ENCODE data around the gene XXYLT1.

DNA sequence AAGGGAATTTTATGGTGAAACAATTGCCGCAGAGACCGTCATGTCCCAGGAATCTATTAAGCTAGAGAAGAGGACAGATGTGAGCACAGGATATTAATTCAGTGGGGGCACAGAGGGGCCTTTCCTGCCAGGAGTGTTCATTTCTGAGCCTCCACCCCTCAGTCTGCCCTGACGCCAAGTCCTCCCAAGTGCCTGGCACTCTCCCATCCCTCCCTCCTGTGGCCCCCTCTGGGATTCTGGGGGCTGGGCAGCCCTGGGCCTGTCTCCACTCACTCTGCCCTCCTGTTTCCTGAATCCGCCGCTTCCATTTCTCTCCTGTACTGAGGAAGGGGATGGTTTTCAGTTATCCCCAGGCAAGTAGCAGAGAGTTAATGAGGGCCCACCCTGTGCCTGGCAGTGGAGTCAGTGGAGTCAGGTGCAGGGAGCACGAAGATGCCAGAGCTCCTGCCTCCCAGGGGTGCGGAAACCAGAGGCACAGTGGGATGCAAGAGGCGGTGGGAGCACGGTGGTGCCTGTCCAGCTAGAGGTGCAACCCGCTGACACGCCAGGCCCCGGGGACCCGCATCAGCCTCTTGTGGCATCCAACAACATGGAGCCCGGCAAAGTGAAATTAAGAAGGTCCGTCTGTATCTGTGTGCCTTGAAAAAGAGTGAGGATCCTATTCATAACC lies 212.5 kb downstream of the XXYLT1 start:
- TF ChIP-seq, protein P1, sequence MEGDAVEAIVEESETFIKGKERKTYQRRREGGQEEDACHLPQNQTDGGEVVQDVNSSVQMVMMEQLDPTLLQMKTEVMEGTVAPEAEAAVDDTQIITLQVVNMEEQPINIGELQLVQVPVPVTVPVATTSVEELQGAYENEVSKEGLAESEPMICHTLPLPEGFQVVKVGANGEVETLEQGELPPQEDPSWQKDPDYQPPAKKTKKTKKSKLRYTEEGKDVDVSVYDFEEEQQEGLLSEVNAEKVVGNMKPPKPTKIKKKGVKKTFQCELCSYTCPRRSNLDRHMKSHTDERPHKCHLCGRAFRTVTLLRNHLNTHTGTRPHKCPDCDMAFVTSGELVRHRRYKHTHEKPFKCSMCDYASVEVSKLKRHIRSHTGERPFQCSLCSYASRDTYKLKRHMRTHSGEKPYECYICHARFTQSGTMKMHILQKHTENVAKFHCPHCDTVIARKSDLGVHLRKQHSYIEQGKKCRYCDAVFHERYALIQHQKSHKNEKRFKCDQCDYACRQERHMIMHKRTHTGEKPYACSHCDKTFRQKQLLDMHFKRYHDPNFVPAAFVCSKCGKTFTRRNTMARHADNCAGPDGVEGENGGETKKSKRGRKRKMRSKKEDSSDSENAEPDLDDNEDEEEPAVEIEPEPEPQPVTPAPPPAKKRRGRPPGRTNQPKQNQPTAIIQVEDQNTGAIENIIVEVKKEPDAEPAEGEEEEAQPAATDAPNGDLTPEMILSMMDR (tag by site-specific recombination; IDR thresholded peaks at IDR 0.05), result no peak
- TF ChIP-seq GLI4 (tag by site-specific recombination; IDR thresholded peaks at IDR 0.05), result no peak
- TF ChIP-seq, protein P2, sequence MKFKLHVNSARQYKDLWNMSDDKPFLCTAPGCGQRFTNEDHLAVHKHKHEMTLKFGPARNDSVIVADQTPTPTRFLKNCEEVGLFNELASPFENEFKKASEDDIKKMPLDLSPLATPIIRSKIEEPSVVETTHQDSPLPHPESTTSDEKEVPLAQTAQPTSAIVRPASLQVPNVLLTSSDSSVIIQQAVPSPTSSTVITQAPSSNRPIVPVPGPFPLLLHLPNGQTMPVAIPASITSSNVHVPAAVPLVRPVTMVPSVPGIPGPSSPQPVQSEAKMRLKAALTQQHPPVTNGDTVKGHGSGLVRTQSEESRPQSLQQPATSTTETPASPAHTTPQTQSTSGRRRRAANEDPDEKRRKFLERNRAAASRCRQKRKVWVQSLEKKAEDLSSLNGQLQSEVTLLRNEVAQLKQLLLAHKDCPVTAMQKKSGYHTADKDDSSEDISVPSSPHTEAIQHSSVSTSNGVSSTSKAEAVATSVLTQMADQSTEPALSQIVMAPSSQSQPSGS (tag by site-specific recombination; IDR thresholded peaks at IDR 0.05; ENCODE audit: low read depth), result no peak
- TF ChIP-seq, protein P3, sequence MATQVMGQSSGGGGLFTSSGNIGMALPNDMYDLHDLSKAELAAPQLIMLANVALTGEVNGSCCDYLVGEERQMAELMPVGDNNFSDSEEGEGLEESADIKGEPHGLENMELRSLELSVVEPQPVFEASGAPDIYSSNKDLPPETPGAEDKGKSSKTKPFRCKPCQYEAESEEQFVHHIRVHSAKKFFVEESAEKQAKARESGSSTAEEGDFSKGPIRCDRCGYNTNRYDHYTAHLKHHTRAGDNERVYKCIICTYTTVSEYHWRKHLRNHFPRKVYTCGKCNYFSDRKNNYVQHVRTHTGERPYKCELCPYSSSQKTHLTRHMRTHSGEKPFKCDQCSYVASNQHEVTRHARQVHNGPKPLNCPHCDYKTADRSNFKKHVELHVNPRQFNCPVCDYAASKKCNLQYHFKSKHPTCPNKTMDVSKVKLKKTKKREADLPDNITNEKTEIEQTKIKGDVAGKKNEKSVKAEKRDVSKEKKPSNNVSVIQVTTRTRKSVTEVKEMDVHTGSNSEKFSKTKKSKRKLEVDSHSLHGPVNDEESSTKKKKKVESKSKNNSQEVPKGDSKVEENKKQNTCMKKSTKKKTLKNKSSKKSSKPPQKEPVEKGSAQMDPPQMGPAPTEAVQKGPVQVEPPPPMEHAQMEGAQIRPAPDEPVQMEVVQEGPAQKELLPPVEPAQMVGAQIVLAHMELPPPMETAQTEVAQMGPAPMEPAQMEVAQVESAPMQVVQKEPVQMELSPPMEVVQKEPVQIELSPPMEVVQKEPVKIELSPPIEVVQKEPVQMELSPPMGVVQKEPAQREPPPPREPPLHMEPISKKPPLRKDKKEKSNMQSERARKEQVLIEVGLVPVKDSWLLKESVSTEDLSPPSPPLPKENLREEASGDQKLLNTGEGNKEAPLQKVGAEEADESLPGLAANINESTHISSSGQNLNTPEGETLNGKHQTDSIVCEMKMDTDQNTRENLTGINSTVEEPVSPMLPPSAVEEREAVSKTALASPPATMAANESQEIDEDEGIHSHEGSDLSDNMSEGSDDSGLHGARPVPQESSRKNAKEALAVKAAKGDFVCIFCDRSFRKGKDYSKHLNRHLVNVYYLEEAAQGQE (tag by site-specific recombination; IDR thresholded peaks at IDR 0.05), result no peak
- TF ChIP-seq, protein P4, sequence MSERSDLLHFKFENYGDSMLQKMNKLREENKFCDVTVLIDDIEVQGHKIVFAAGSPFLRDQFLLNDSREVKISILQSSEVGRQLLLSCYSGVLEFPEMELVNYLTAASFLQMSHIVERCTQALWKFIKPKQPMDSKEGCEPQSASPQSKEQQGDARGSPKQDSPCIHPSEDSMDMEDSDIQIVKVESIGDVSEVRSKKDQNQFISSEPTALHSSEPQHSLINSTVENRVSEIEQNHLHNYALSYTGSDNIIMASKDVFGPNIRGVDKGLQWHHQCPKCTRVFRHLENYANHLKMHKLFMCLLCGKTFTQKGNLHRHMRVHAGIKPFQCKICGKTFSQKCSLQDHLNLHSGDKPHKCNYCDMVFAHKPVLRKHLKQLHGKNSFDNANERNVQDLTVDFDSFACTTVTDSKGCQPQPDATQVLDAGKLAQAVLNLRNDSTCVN (tag by site-specific recombination; optimal IDR thresholded peaks at IDR 0.05), result no peak
- TF ChIP-seq, protein P5, sequence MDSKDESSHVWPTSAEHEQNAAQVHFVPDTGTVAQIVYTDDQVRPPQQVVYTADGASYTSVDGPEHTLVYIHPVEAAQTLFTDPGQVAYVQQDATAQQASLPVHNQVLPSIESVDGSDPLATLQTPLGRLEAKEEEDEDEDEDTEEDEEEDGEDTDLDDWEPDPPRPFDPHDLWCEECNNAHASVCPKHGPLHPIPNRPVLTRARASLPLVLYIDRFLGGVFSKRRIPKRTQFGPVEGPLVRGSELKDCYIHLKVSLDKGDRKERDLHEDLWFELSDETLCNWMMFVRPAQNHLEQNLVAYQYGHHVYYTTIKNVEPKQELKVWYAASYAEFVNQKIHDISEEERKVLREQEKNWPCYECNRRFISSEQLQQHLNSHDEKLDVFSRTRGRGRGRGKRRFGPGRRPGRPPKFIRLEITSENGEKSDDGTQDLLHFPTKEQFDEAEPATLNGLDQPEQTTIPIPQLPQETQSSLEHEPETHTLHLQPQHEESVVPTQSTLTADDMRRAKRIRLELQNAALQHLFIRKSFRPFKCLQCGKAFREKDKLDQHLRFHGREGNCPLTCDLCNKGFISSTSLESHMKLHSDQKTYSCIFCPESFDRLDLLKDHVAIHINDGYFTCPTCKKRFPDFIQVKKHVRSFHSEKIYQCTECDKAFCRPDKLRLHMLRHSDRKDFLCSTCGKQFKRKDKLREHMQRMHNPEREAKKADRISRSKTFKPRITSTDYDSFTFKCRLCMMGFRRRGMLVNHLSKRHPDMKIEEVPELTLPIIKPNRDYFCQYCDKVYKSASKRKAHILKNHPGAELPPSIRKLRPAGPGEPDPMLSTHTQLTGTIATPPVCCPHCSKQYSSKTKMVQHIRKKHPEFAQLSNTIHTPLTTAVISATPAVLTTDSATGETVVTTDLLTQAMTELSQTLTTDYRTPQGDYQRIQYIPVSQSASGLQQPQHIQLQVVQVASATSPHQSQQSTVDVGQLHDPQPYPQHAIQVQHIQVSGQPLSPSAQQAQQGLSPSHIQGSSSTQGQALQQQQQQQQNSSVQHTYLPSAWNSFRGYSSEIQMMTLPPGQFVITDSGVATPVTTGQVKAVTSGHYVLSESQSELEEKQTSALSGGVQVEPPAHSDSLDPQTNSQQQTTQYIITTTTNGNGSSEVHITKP (tag by site-specific recombination; IDR thresholded peaks at IDR 0.05), result no peak
- TF ChIP-seq, protein P6, sequence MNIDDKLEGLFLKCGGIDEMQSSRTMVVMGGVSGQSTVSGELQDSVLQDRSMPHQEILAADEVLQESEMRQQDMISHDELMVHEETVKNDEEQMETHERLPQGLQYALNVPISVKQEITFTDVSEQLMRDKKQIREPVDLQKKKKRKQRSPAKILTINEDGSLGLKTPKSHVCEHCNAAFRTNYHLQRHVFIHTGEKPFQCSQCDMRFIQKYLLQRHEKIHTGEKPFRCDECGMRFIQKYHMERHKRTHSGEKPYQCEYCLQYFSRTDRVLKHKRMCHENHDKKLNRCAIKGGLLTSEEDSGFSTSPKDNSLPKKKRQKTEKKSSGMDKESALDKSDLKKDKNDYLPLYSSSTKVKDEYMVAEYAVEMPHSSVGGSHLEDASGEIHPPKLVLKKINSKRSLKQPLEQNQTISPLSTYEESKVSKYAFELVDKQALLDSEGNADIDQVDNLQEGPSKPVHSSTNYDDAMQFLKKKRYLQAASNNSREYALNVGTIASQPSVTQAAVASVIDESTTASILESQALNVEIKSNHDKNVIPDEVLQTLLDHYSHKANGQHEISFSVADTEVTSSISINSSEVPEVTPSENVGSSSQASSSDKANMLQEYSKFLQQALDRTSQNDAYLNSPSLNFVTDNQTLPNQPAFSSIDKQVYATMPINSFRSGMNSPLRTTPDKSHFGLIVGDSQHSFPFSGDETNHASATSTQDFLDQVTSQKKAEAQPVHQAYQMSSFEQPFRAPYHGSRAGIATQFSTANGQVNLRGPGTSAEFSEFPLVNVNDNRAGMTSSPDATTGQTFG (tag by site-specific recombination; IDR thresholded peaks at IDR 0.05; ENCODE audit: borderline replicate concordance), result no peak
- no peak for TF ChIP-seq SP2 (tag by site-specific recombination; IDR thresholded peaks at IDR 0.05)

Data from HEK293 (cell line).